ENCODE data around the gene PTPRK.
A peak's percentile ranks its signal among the peaks of the same experiment; 100 is the strongest.

Gene PTPRK

GRCh38 chr6:128507337-128508310, 12.8 kb downstream of the PTPRK start:
- Mint-ChIP-seq H3K9me3 (no peaks in the 10 kb centered on the region), H3K36me3 (ENCODE audit: low read depth) (no peaks in the 10 kb centered on the region), H3K27ac (peak overlapping the region in 1 of 3 experiments; percentile 61), H3K4me1 (peaks cover 8% of the 10 kb centered on the region), H3K4me3 (no peak overlapping the region), H3K27me3 (ENCODE audit: low read depth) (no peaks in the 10 kb centered on the region)
- TF ChIP-seq CTCF (IDR thresholded peaks at IDR 0.05; ENCODE audit: unreplicated experiment in 3 of 3), result no peak

GRCh38 chr6:128505603-128506002, 14.8 kb downstream of the PTPRK start:
- Mint-ChIP-seq H3K27me3 (ENCODE audit: low read depth) (no peaks in the 10 kb centered on the region), H3K9me3 (no peaks in the 10 kb centered on the region), H3K4me1 (no peaks in the 10 kb centered on the region), H3K27ac (peak overlapping the region; percentile 30 to 88 (median 84)), H3K36me3 (ENCODE audit: low read depth) (no peaks in the 10 kb centered on the region), H3K4me3 (no peak overlapping the region)
- no peak for TF ChIP-seq CTCF (IDR thresholded peaks at IDR 0.05; ENCODE audit: unreplicated experiment in 3 of 3)

GRCh38 chr6:128504003-128504654, 16.3 kb downstream of the PTPRK start:
- Mint-ChIP-seq H3K4me3 (no peak overlapping the region), H3K4me1 (peaks cover 9% of the 10 kb centered on the region), H3K27ac (peak overlapping the region in 2 of 3 experiments; percentile 60 to 61), H3K27me3 (ENCODE audit: low read depth) (no peaks in the 10 kb centered on the region), H3K9me3 (no peaks in the 10 kb centered on the region), H3K36me3 (ENCODE audit: low read depth) (no peaks in the 10 kb centered on the region)
- TF ChIP-seq CTCF (IDR thresholded peaks at IDR 0.05; ENCODE audit: unreplicated experiment in 3 of 3), result no peak

- Mint-ChIP-seq H3K9me3 (no peaks in the 10 kb centered on the region), H3K27me3 (ENCODE audit: low read depth) (no peaks in the 10 kb centered on the region), H3K4me3 (no peak overlapping the region), H3K36me3 (ENCODE audit: low read depth) (no peaks in the 10 kb centered on the region), H3K27ac (no peak overlapping the region), H3K4me1 (peaks cover 9% of the 10 kb centered on the region)
- TF ChIP-seq CTCF (IDR thresholded peaks at IDR 0.05; ENCODE audit: unreplicated experiment in 3 of 3), result no peak
Measured at GRCh38 chr6:128500749-128501600, 19.4 kb downstream of the PTPRK start.

GRCh38 chr6:128500014-128500413, 20.4 kb downstream of the PTPRK start:
- TF ChIP-seq CTCF (IDR thresholded peaks at IDR 0.05; ENCODE audit: unreplicated experiment in 3 of 3), result no peak
- H3K36me3 Mint-ChIP-seq (ENCODE audit: low read depth), result no peaks in the 10 kb centered on the region
- H3K27me3 Mint-ChIP-seq (ENCODE audit: low read depth), result no peaks in the 10 kb centered on the region

More at GRCh38 chr6:128500014-128500413, 20.4 kb downstream of the PTPRK start:
- no peaks in the 10 kb centered on the region for H3K9me3 Mint-ChIP-seq
- H3K4me3 Mint-ChIP-seq, result no peak overlapping the region
- H3K4me1 Mint-ChIP-seq, result peaks cover 9% of the 10 kb centered on the region
- H3K27ac Mint-ChIP-seq, result peak overlapping the region in 1 of 3 experiments; percentile 8

Measured in nephron (organoid).